ENCODE measurements around the gene ISLR. TPM values are rescaled to one million over a fixed set of nuclear protein-coding genes. Genes with fewer than 3 reads are reported as not detected.

Gene ISLR
- total RNA-seq, 6 experiments from 2014 or later, result 1.7 to 6.3 (median 1.9) TPM

GRCh38 chr15:74221399-74222239 lies 48.1 kb downstream of the ISLR start:
- Mint-ChIP-seq H3K36me3 (ENCODE audit: low read depth) (no peaks in the 10 kb centered on the region), H3K27ac (no peak overlapping the region), H3K27me3 (ENCODE audit: insufficient read depth) (peaks cover 24% of the 10 kb centered on the region)

GRCh38 chr15:74222240-74223119 lies 49.0 kb downstream of the ISLR start:
- Mint-ChIP-seq H3K9me3 (no peaks in the 10 kb centered on the region), H3K27ac (no peak overlapping the region), H3K4me1 (ENCODE audit: low read depth) (peaks cover 15% of the 10 kb centered on the region), H3K4me3 (no peak overlapping the region), H3K27me3 (ENCODE audit: insufficient read depth) (peaks cover 25% of the 10 kb centered on the region), H3K36me3 (ENCODE audit: low read depth) (no peaks in the 10 kb centered on the region)
- no peak for TF ChIP-seq CTCF (IDR thresholded peaks at IDR 0.05)
- DNase-seq, result no peak

More at GRCh38 chr15:74221399-74222239, 48.1 kb downstream of the ISLR start:
- no peak for DNase-seq
- H3K4me3 Mint-ChIP-seq, result no peak overlapping the region
- H3K9me3 Mint-ChIP-seq, result no peaks in the 10 kb centered on the region
- no peak for TF ChIP-seq CTCF (IDR thresholded peaks at IDR 0.05)
- H3K4me1 Mint-ChIP-seq (ENCODE audit: low read depth), result peaks cover 15% of the 10 kb centered on the region

- no peak for TF ChIP-seq CTCF (IDR thresholded peaks at IDR 0.05)
- DNase-seq, result no peak
- H3K4me1 Mint-ChIP-seq (ENCODE audit: low read depth), result peaks cover 15% of the 10 kb centered on the region
- H3K27ac Mint-ChIP-seq, result no peak overlapping the region
- no peaks in the 10 kb centered on the region for H3K36me3 Mint-ChIP-seq (ENCODE audit: low read depth)
- H3K4me3 Mint-ChIP-seq, result no peak overlapping the region
- peaks cover 30% of the 10 kb centered on the region for H3K27me3 Mint-ChIP-seq (ENCODE audit: insufficient read depth)
- H3K9me3 Mint-ChIP-seq, result no peaks in the 10 kb centered on the region
Measured at GRCh38 chr15:74225928-74226327, 52.4 kb downstream of the ISLR start.

Other genes starting within 250 kb of the ISLR start
- gene LOXL1, start 247.2 kb upstream of the ISLR start, total RNA-seq (2021; fragmentation: NEBNext Ultra II Directional; extraction: Animal tissue kit (Norgen Biotek cat#: 25700)), result 100 to 1,000 TPM; 235 to 309 (median 288) TPM
- gene STOML1, start 181.4 kb upstream of the ISLR start, total RNA-seq (2021; fragmentation: NEBNext Ultra II Directional; extraction: Animal tissue kit (Norgen Biotek cat#: 25700)), result 10 to 100 TPM; 21.4 to 30.6 (median 24.7) TPM
- gene PML, start 179.0 kb upstream of the ISLR start, total RNA-seq (2021; fragmentation: NEBNext Ultra II Directional; extraction: Animal tissue kit (Norgen Biotek cat#: 25700)), result 10 to 100 TPM; 45.2 to 51.8 (median 47.5) TPM
- not detected for gene GOLGA6A, start 91.2 kb upstream of the ISLR start, total RNA-seq (2021; fragmentation: NEBNext Ultra II Directional; extraction: Animal tissue kit (Norgen Biotek cat#: 25700))
- under 1 TPM in 1 of 6 experiments, not detected in 5; 0.07 TPM for gene ISLR2, start 43.1 kb upstream of the ISLR start, total RNA-seq (2021; fragmentation: NEBNext Ultra II Directional; extraction: Animal tissue kit (Norgen Biotek cat#: 25700))
- 1 to 10 TPM; 2.2 to 3.2 (median 2.6) TPM for gene STRA6, start 29.1 kb downstream of the ISLR start, total RNA-seq (2021; fragmentation: NEBNext Ultra II Directional; extraction: Animal tissue kit (Norgen Biotek cat#: 25700))
- gene CCDC33, start 62.6 kb downstream of the ISLR start, total RNA-seq (2021; fragmentation: NEBNext Ultra II Directional; extraction: Animal tissue kit (Norgen Biotek cat#: 25700)), result under 1 TPM in 1 of 6 experiments, not detected in 5; 0.30 TPM
- under 1 TPM in 4 of 6 experiments, not detected in 2; 0.12 to 0.17 (median 0.14) TPM for gene CYP11A1, start 193.9 kb downstream of the ISLR start, total RNA-seq (2021; fragmentation: NEBNext Ultra II Directional; extraction: Animal tissue kit (Norgen Biotek cat#: 25700))

Data from HFFc6 (cell line).